ENCODE data around the gene CAPN3.

The CAPN3 gene

GRCh38 chr15:42404461-42405235, 45.3 kb downstream of the CAPN3 start:
- H3K27ac ChIP-seq (replicated peaks; ENCODE audit: low read length) = no peak overlapping the region
- no CpG with 5 or more reads among the region's 12 CpGs for WGBS, 2 donors (ENCODE audit: extremely low coverage in 2 of 2, insufficient read length in 2 of 2, insufficient replicate concordance in 1 of 2)
- DNase-seq (ENCODE audit: low spot score) = no peak

DNA sequence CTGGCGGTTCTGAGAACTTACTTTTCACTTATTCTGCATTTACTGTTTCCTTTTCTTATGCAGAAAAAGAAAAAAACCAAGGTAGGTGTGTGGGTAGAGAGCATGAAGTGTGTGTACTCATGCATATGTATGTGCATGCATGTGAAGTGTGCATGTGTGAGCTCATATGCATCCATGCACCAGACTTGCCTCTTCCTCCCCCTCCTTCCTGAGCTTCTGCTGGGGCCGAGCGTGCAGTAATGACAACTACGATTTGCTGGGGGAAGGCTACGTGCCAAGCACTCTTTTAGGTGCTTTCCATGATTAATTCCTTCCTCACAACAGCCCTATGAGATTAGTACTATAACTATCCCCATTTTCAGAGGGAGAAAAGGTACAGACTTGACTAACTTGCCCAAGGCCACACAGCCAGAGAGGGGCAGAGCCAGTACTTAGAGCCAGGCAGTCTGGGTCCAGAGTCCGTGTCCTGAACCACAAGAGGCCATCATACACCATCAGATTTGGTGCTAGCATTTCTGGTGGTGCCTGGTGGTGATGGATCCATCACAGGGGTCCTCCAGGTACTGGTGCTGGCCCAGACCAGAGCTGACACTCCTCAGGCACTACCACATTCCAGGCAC, 46.7 kb downstream of the CAPN3 start:
- H4K91ac ChIP-seq (ENCODE audit: low read depth, low read length, poor library complexity) = no peak overlapping the region
- no peak overlapping the region for H3K23ac ChIP-seq (ENCODE audit: low read depth, low read length, poor library complexity)
- H2BK12ac ChIP-seq (ENCODE audit: low read length) = no peak overlapping the region
- no peak overlapping the region for H3K27ac ChIP-seq (replicated peaks; ENCODE audit: low read length)
- H2AK5ac ChIP-seq (ENCODE audit: low read depth, low read length) = no peak overlapping the region
- WGBS, 2 donors (ENCODE audit: extremely low coverage in 2 of 2, insufficient read length in 2 of 2, insufficient replicate concordance in 1 of 2) = no CpG with 5 or more reads among the region's 6 CpGs
- no peak overlapping the region for H2AFZ ChIP-seq (ENCODE audit: low read length)
- no peak overlapping the region for H3K9ac ChIP-seq (ENCODE audit: low read depth, low read length, poor library complexity)
- H3K79me1 ChIP-seq (ENCODE audit: low read depth, low read length) = no peaks in the 10 kb centered on the region
- DNase-seq (ENCODE audit: low spot score) = no peak
- no peak overlapping the region for H3K18ac ChIP-seq (ENCODE audit: low read length)
- H2BK15ac ChIP-seq (ENCODE audit: low read length) = no peak overlapping the region
- H2BK120ac ChIP-seq (ENCODE audit: low read depth, low read length) = no peak overlapping the region
- no peaks in the 10 kb centered on the region for H3K27me3 ChIP-seq (ENCODE audit: control insufficient read depth in 3 of 3, insufficient read depth in 3 of 3, low read depth in 1 of 3, low read length in 3 of 3)
- no peak overlapping the region for H3K4me3 ChIP-seq (ENCODE audit: low read length in 2 of 2)
- H3K36me3 ChIP-seq (replicated peaks in 1 of 2; ENCODE audit: control insufficient read depth in 2 of 2, insufficient read depth in 2 of 2, low read length in 2 of 2) = peaks cover 0 to under 1% of the 10 kb centered on the region in 2 donors
- H2BK5ac ChIP-seq (ENCODE audit: low read length) = no peak overlapping the region
- no peak overlapping the region for H3K14ac ChIP-seq (ENCODE audit: low read length)
- no peak overlapping the region for H4K8ac ChIP-seq (ENCODE audit: low read depth, low read length)
- no peak overlapping the region for H3K4ac ChIP-seq (ENCODE audit: low read length)
- H3K4me2 ChIP-seq (ENCODE audit: insufficient read depth, low read length, poor library complexity, severe bottlenecking) = no peak overlapping the region
- no peaks in the 10 kb centered on the region for H3K9me3 ChIP-seq (replicated peaks in 1 of 2; ENCODE audit: control insufficient read depth in 2 of 2, insufficient read depth in 1 of 2, low read depth in 1 of 2, low read length in 2 of 2)
- H3K4me1 ChIP-seq (ENCODE audit: control insufficient read depth in 2 of 2, insufficient read depth in 1 of 2, low read depth in 1 of 2, low read length in 2 of 2) = peaks cover 0 to 3% of the 10 kb centered on the region in 2 donors

More at GRCh38 chr15:42404461-42405235, 45.3 kb downstream of the CAPN3 start:
- Histone ChIP-seq H3K4me3 (ENCODE audit: low read length in 2 of 2) (peak overlapping the region in 1 of 2 donors; percentile 4), H3K79me1 (ENCODE audit: low read depth, low read length) (no peaks in the 10 kb centered on the region), H3K14ac (ENCODE audit: low read length) (no peak overlapping the region), H4K91ac (ENCODE audit: low read depth, low read length, poor library complexity) (no peak overlapping the region), H3K23ac (ENCODE audit: low read depth, low read length, poor library complexity) (peak overlapping the region; percentile 34), H3K4ac (ENCODE audit: low read length) (no peak overlapping the region), H2AFZ (ENCODE audit: low read length) (peak overlapping the region; percentile 46), H3K18ac (ENCODE audit: low read length) (peak overlapping the region; percentile 24), H2AK5ac (ENCODE audit: low read depth, low read length) (peak overlapping the region; percentile 20), H3K9ac (ENCODE audit: low read depth, low read length, poor library complexity) (no peak overlapping the region), H3K27me3 (ENCODE audit: control insufficient read depth in 3 of 3, insufficient read depth in 3 of 3, low read depth in 1 of 3, low read length in 3 of 3) (no peaks in the 10 kb centered on the region), H2BK15ac (ENCODE audit: low read length) (no peak overlapping the region), H2BK120ac (ENCODE audit: low read depth, low read length) (no peak overlapping the region), H2BK12ac (ENCODE audit: low read length) (no peak overlapping the region), H4K8ac (ENCODE audit: low read depth, low read length) (no peak overlapping the region), H2BK5ac (ENCODE audit: low read length) (no peak overlapping the region), H3K9me3 (replicated peaks in 1 of 2; ENCODE audit: control insufficient read depth in 2 of 2, insufficient read depth in 1 of 2, low read depth in 1 of 2, low read length in 2 of 2) (no peaks in the 10 kb centered on the region), H3K4me1 (ENCODE audit: control insufficient read depth in 2 of 2, insufficient read depth in 1 of 2, low read depth in 1 of 2, low read length in 2 of 2) (peaks cover 0 to 3% of the 10 kb centered on the region in 2 donors), H3K36me3 (replicated peaks in 1 of 2; ENCODE audit: control insufficient read depth in 2 of 2, insufficient read depth in 2 of 2, low read length in 2 of 2) (no peaks in the 10 kb centered on the region), H3K4me2 (ENCODE audit: insufficient read depth, low read length, poor library complexity, severe bottlenecking) (no peak overlapping the region)

GRCh38 chr15:42408178-42408577, 48.9 kb downstream of the CAPN3 start:
- no peaks in the 10 kb centered on the region for H3K79me1 ChIP-seq (ENCODE audit: low read depth, low read length)
- no peak overlapping the region for H3K18ac ChIP-seq (ENCODE audit: low read length)
- no peak overlapping the region for H4K8ac ChIP-seq (ENCODE audit: low read depth, low read length)
- H2BK5ac ChIP-seq (ENCODE audit: low read length) = no peak overlapping the region
- peaks cover 0 to 3% of the 10 kb centered on the region in 2 donors for H3K4me1 ChIP-seq (ENCODE audit: control insufficient read depth in 2 of 2, insufficient read depth in 1 of 2, low read depth in 1 of 2, low read length in 2 of 2)
- no peak overlapping the region for H3K4ac ChIP-seq (ENCODE audit: low read length)
- H2BK12ac ChIP-seq (ENCODE audit: low read length) = no peak overlapping the region
- no peak for DNase-seq (ENCODE audit: low spot score)
- H3K27me3 ChIP-seq (ENCODE audit: control insufficient read depth in 3 of 3, insufficient read depth in 3 of 3, low read depth in 1 of 3, low read length in 3 of 3) = no peaks in the 10 kb centered on the region
- H2AFZ ChIP-seq (ENCODE audit: low read length) = no peak overlapping the region
- H2AK5ac ChIP-seq (ENCODE audit: low read depth, low read length) = no peak overlapping the region
- H3K27ac ChIP-seq (replicated peaks; ENCODE audit: low read length) = no peak overlapping the region
- no peak overlapping the region for H3K9ac ChIP-seq (ENCODE audit: low read depth, low read length, poor library complexity)
- no peak overlapping the region for H2BK15ac ChIP-seq (ENCODE audit: low read length)
- H3K9me3 ChIP-seq (replicated peaks in 1 of 2; ENCODE audit: control insufficient read depth in 2 of 2, insufficient read depth in 1 of 2, low read depth in 1 of 2, low read length in 2 of 2) = no peaks in the 10 kb centered on the region
- H3K23ac ChIP-seq (ENCODE audit: low read depth, low read length, poor library complexity) = no peak overlapping the region
- WGBS, 2 donors (ENCODE audit: extremely low coverage in 2 of 2, insufficient read length in 2 of 2, insufficient replicate concordance in 1 of 2) = no CpG with 5 or more reads among the region's 4 CpGs
- H3K4me3 ChIP-seq (ENCODE audit: low read length in 2 of 2) = no peak overlapping the region
- H4K91ac ChIP-seq (ENCODE audit: low read depth, low read length, poor library complexity) = no peak overlapping the region
- H3K4me2 ChIP-seq (ENCODE audit: insufficient read depth, low read length, poor library complexity, severe bottlenecking) = no peak overlapping the region
- H3K14ac ChIP-seq (ENCODE audit: low read length) = no peak overlapping the region
- H3K36me3 ChIP-seq (replicated peaks in 1 of 2; ENCODE audit: control insufficient read depth in 2 of 2, insufficient read depth in 2 of 2, low read length in 2 of 2) = peaks cover 5 to 21% of the 10 kb centered on the region in 2 donors
- no peak overlapping the region for H2BK120ac ChIP-seq (ENCODE audit: low read depth, low read length)

GRCh38 chr15:42409011-42409410, 49.7 kb downstream of the CAPN3 start:
- Histone ChIP-seq H3K9ac (ENCODE audit: low read depth, low read length, poor library complexity) (no peak overlapping the region), H2BK12ac (ENCODE audit: low read length) (no peak overlapping the region), H2BK5ac (ENCODE audit: low read length) (no peak overlapping the region), H2AK5ac (ENCODE audit: low read depth, low read length) (no peak overlapping the region), H3K23ac (ENCODE audit: low read depth, low read length, poor library complexity) (no peak overlapping the region), H3K4ac (ENCODE audit: low read length) (no peak overlapping the region), H3K18ac (ENCODE audit: low read length) (no peak overlapping the region), H3K4me3 (ENCODE audit: low read length in 2 of 2) (no peak overlapping the region), H3K14ac (ENCODE audit: low read length) (no peak overlapping the region), H4K91ac (ENCODE audit: low read depth, low read length, poor library complexity) (no peak overlapping the region), H2BK15ac (ENCODE audit: low read length) (no peak overlapping the region), H2BK120ac (ENCODE audit: low read depth, low read length) (no peak overlapping the region), H3K4me2 (ENCODE audit: insufficient read depth, low read length, poor library complexity, severe bottlenecking) (no peak overlapping the region), H2AFZ (ENCODE audit: low read length) (no peak overlapping the region), H3K36me3 (replicated peaks in 1 of 2; ENCODE audit: control insufficient read depth in 2 of 2, insufficient read depth in 2 of 2, low read length in 2 of 2) (peaks cover 5 to 29% of the 10 kb centered on the region in 2 donors), H3K27ac (replicated peaks; ENCODE audit: low read length) (no peak overlapping the region), H3K4me1 (ENCODE audit: control insufficient read depth in 2 of 2, insufficient read depth in 1 of 2, low read depth in 1 of 2, low read length in 2 of 2) (peaks cover 0 to 3% of the 10 kb centered on the region in 2 donors), H3K9me3 (replicated peaks in 1 of 2; ENCODE audit: control insufficient read depth in 2 of 2, insufficient read depth in 1 of 2, low read depth in 1 of 2, low read length in 2 of 2) (no peaks in the 10 kb centered on the region), H3K27me3 (ENCODE audit: control insufficient read depth in 3 of 3, insufficient read depth in 3 of 3, low read depth in 1 of 3, low read length in 3 of 3) (no peaks in the 10 kb centered on the region), H3K79me1 (ENCODE audit: low read depth, low read length) (no peaks in the 10 kb centered on the region), H4K8ac (ENCODE audit: low read depth, low read length) (no peak overlapping the region)
- no CpG with 5 or more reads among the region's 9 CpGs for WGBS, 2 donors (ENCODE audit: extremely low coverage in 2 of 2, insufficient read length in 2 of 2, insufficient replicate concordance in 1 of 2)
- no peak for DNase-seq (ENCODE audit: low spot score)
